Kidney (tissue), 14 donors: ENCODE data around the gene NFKBIL1. TPM values are rescaled to one million over a fixed set of nuclear protein-coding genes. Genes with fewer than 3 reads are reported as not detected.

Experiments used
- DNase-seq, 5 donors: peaks; one replicate each; pipeline ENCODE4 v3.0.0-alpha.2; 2013 to 2020
- FAIRE-seq: peaks from 2 replicates; lab custom pipeline; 2012; peaks lifted over from hg19 to GRCh38; lab: Jason Lieb, UNC
- H3K27ac ChIP-seq, 2 donors: one replicate each; pipeline ENCODE4 v1.7.0; 2013; ENCODE audit warnings: low read depth in 2 of 2, low read length in 2 of 2, inconsistent platforms in 1 of 2
- H3K27me3 ChIP-seq: one replicate; pipeline ENCODE4 v1.7.1; 2013; ENCODE audit warnings: low read length, inconsistent platforms; ENCODE audit not compliant: control insufficient read depth, insufficient read depth
- H3K36me3 ChIP-seq, 3 donors: one replicate each; pipeline versions ENCODE4 v1.7.0 to v1.7.1; 2013; ENCODE audit warnings: low read length in 3 of 3, control low read depth in 1 of 3, inconsistent platforms in 1 of 3; ENCODE audit not compliant: insufficient read depth in 3 of 3, control insufficient read depth in 2 of 3
- H3K4me1 ChIP-seq, 3 donors: one replicate each; pipeline versions ENCODE4 v1.7.0 to v1.7.1; 2013; ENCODE audit warnings: low read length in 3 of 3, inconsistent platforms in 1 of 3, low read depth in 1 of 3; ENCODE audit not compliant: control insufficient read depth in 2 of 3, insufficient read depth in 2 of 3
- H3K4me3 ChIP-seq, 3 donors: one replicate each; pipeline versions ENCODE4 v1.7.0 to v1.8.1; 2013; ENCODE audit warnings: low read length in 3 of 3, control low read depth in 1 of 3, inconsistent platforms in 1 of 3
- H3K9ac ChIP-seq, 3 donors: one replicate each; pipeline versions ENCODE4 v1.7.0 to v1.7.1; 2013; ENCODE audit warnings: low read length in 3 of 3, control low read depth in 1 of 3, inconsistent platforms in 1 of 3
- H3K9me3 ChIP-seq, 3 donors: one replicate each; pipeline versions ENCODE4 v1.7.0 to v1.7.1; 2013; ENCODE audit warnings: low read length in 3 of 3, control low read depth in 1 of 3, inconsistent platforms in 1 of 3; ENCODE audit not compliant: control insufficient read depth in 2 of 3, insufficient read depth in 1 of 3
- intact Hi-C: fragments of 100-400 bp; cut with DNase I; formaldehyde crosslinking; loops from one replicate; pipeline ENCODE4 v1.11.1; 2022
- polyA plus RNA-seq: library from polyadenylated mRNA; stranded (reverse); fragments of 350-450 nt; fragmentation: Illumina TruSeq; extraction: RNeasy Lipid Tissue Mini Kit (QIAGEN cat#74804); gene quantifications from one replicate; pipeline ENCODE4 v1.2.3, GENCODE V29; 2014; ENCODE audit warnings: low read depth, low replicate concordance; ENCODE audit not compliant: insufficient read depth
- total RNA-seq: library from RNA; stranded (reverse); fragmentation: NEBNext Ultra II Directional; extraction: Animal tissue kit (Norgen Biotek cat#: 25700); gene quantifications from one replicate; pipeline ENCODE4 v1.2.1, GENCODE V29; 2021
- TF ChIP-seq, protein P1 (sequence below): IDR thresholded peaks from 3 replicates; pipeline ENCODE4 v1.5.1; 2012; ENCODE audit warnings: mild to moderate bottlenecking, moderate library complexity, borderline replicate concordance; ENCODE audit not compliant: insufficient read depth; ENCODE audit errors: extremely low read depth
- donor health status: control.
- donor health status: control.
- donor health status: control.
- donor health status: control.
- donor health status: control.
- donor health status: DM: yes; HTN: yes; CAD: no.
- donor health status: Normal renal cell carcinoma (clear cell type).

Gene NFKBIL1
- total and polyA plus RNA-seq, 2 donors from 2014 or later: 20.0 to 28.2 TPM

DNA sequence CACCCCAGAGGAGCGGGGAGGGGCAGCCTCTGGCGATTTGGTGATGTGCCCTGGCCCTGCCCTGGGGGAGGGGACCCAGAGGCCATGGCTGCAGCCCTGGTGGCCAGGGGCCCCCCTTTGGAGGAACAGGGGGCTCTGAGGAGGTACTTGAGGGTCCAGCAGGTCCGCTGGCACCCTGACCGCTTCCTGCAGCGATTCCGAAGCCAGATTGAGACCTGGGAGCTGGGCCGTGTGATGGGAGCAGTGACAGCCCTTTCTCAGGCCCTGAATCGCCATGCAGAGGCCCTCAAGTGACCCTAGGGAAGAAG is 10.9 kb downstream of the NFKBIL1 start:
- Histone ChIP-seq H3K36me3 (peaks cover 0 to 24% (median 9%) of the 10 kb centered on the region in 3 donors), H3K27ac (no peak overlapping the region)
- DNase-seq: no peak

DNA sequence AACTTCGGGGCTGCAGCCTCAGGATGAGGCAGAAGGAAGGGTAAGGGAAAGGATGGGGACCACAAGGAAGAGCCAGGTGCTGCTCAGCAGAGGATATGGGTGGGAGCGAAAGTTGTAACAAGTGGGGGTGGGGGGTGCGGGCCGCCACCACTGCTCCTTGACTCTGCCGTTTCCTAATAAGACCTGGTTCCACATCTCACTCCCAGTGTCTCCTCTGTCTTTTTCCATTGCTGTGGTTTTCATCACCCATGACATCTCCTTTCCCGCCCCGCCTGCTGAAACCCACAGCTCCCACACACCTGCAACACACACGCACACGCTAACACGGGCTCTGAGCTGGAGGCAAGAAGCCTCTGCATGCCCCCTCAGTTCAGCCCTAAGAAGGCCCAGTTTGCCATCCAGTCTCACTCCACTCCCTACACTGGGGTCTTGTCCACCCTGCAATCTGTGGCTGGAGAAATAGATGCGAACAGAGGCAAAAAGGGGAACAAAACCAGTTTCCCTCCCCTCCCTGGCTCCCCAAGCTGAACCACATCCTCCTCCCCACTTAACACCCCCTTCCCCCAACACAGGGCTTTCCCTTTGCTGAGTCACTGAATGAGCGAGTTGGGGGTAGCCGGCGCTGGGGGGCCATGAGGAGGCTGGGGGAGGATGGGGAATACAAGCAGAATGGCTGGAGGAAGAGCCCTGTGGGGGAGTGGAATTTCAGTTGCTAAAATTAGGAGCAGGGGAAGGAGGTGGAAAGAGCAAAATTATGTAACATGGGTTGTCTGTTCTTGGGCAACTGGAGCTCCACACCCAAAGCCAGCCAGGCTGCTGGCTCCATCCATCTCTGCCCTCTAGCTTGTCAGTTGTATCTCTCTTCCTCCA is 11.5 kb downstream of the NFKBIL1 start:
- H3K9ac ChIP-seq: peak overlapping the region in 1 of 3 donors; percentile 31
- intact Hi-C loops: no loop called here
- no peak overlapping the region for H3K4me3 ChIP-seq
- no peaks in the 10 kb centered on the region for H3K9me3 ChIP-seq
- peak overlapping the region; percentile 48 to 51 for H3K27ac ChIP-seq
- DNase-seq (peak in 1 of 5 donors; percentile 59), FAIRE-seq (no peak)
- no peaks in the 10 kb centered on the region for H3K27me3 ChIP-seq
- peaks cover 0 to 18% (median 0%) of the 10 kb centered on the region in 3 donors for H3K4me1 ChIP-seq
- peaks cover 0 to 24% (median 9%) of the 10 kb centered on the region in 3 donors for H3K36me3 ChIP-seq
- TF ChIP-seq, protein P1, sequence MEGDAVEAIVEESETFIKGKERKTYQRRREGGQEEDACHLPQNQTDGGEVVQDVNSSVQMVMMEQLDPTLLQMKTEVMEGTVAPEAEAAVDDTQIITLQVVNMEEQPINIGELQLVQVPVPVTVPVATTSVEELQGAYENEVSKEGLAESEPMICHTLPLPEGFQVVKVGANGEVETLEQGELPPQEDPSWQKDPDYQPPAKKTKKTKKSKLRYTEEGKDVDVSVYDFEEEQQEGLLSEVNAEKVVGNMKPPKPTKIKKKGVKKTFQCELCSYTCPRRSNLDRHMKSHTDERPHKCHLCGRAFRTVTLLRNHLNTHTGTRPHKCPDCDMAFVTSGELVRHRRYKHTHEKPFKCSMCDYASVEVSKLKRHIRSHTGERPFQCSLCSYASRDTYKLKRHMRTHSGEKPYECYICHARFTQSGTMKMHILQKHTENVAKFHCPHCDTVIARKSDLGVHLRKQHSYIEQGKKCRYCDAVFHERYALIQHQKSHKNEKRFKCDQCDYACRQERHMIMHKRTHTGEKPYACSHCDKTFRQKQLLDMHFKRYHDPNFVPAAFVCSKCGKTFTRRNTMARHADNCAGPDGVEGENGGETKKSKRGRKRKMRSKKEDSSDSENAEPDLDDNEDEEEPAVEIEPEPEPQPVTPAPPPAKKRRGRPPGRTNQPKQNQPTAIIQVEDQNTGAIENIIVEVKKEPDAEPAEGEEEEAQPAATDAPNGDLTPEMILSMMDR: no peak

More for the DNA sequence above, 10.9 kb downstream of the NFKBIL1 start:
- Histone ChIP-seq H3K4me1 (peaks cover 0 to 18% (median 0%) of the 10 kb centered on the region in 3 donors), H3K4me3 (no peak overlapping the region), H3K9me3 (no peaks in the 10 kb centered on the region), H3K9ac (no peak overlapping the region), H3K27me3 (no peaks in the 10 kb centered on the region)
- TF ChIP-seq, protein P1: no peak
- intact Hi-C loops: no loop called here
- no peak for FAIRE-seq

DNA sequence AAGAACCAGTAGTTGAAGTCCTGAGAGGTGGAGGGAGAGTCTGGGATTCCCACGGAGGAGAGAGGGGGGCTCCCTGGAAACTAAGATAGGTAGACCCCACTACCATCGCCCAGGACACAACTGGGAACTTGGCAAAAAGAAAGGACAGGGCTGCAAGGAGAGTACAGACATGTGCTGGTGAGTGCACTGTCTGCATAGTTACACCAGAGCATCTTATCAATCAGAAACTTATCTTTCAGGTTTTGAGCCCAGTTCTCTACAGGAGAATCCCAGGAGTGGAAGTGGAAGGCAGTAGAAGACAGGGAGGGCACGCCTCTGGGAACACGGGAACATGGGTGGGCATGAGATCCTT is 12.2 kb downstream of the NFKBIL1 start:
- peak overlapping the region; percentile 9 to 51 for H3K27ac ChIP-seq
- H3K36me3 ChIP-seq: peaks cover 0 to 24% (median 9%) of the 10 kb centered on the region in 3 donors
- no peak overlapping the region for H3K4me3 ChIP-seq
- no peaks in the 10 kb centered on the region for H3K9me3 ChIP-seq
- no peaks in the 10 kb centered on the region for H3K27me3 ChIP-seq
- peak overlapping the region in 1 of 3 donors; percentile 31 for H3K9ac ChIP-seq
- FAIRE-seq: no peak
- intact Hi-C loops: no loop called here
- DNase-seq: no peak
- peaks cover 0 to 18% (median 0%) of the 10 kb centered on the region in 3 donors for H3K4me1 ChIP-seq
- TF ChIP-seq, protein P1: no peak
